Stimulated activated CD8-positive, alpha-beta memory T cell treated with anti-CD3 and anti-CD28 coated beads, Interleukin-2, amount 100 ng/mL, for 48 hours (primary cell): Measurements from ENCODE around the gene PTCD1.

Experiments
- DNase-seq, 2 donors: peaks; one replicate each; pipeline ENCODE4 v3.0.0-alpha.2; 2020; ENCODE audit warnings: low read depth in 2 of 2

PTCD1 gene

GRCh38 chr7:99408379-99409191 is 30.0 kb downstream of the PTCD1 start, which contains the start of the genes BUD31 and PDAP1:
BUD31 (plus strand) TSS chr7:99408969; CDS start chr7:99411093, 2,124 bp downstream.
PDAP1 (minus strand) TSS chr7:99408597; CDS start chr7:99408548, 49 bp downstream.
- DNase-seq, result peak; percentile 78 to 83

- DNase-seq, result no peak
Measured at GRCh38 chr7:99407872-99408378, 30.7 kb downstream of the PTCD1 start.

DNA sequence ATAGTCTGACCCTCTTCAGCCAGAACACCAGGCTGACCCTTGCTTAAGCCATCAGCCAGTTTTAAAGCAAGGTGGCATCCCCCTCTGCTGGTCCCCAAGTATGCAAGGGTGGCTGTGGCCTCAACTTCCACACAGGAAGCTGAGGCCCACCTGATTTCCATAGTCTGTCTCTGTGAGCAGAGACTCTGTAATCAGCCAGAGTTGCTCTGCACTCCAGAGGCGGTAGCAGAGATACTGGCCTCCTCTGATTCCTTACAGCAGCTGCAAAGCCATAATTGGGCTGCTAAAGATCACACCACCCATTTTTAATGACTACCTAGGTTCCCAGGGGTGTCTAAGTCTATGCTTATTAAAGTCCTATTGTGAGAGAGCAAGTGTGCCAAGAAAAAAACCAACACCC is 32.0 kb downstream of the PTCD1 start:
- DNase-seq, result no peak

- no peak for DNase-seq
Measured at GRCh38 chr7:99404977-99405320, 33.6 kb downstream of the PTCD1 start.

DNA sequence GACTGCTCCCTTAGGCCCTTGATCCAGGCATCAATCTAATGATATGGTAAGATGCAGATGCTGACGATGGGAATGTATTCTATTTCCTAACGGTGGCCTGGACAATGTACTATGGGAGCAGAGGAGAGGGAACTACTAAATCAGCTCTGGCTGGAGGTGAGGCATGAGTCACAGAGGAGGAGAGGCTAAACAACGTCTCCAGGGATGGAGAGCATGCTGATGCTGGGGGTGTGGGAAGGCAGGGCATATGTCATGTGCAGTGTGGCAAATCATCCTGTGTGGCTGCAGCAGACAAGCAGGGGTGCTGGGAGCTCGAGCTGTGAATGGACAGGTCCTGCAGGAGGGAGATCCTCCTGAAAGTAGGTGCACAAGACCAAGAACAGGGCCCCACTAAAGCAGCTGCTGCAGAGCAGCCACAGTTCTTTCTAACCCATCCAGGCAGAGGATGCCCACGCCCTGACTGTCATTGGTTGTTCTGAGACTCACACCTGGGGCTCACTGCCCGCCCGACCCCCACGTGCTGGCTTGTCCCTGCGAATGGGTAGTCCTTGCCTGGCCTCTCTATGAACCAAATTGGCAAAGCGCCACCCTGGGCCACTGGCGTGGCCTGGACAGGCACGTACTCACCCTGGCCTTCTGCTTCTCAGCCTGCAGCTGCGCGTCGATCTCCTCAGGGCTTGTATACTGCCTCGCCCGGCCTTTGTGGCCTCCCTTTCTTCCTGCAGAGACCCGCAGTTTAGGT is 34.2 kb downstream of the PTCD1 start:
- DNase-seq, result no peak

GRCh38 chr7:99403764-99404163 is 34.8 kb downstream of the PTCD1 start:
- DNase-seq, result no peak

- no peak for DNase-seq
Measured at GRCh38 chr7:99402854-99403253, 35.7 kb downstream of the PTCD1 start.

- no peak for DNase-seq
Measured at GRCh38 chr7:99399597-99399996, 39.0 kb downstream of the PTCD1 start.

GRCh38 chr7:99398891-99399445 is 39.6 kb downstream of the PTCD1 start:
- no peak for DNase-seq

- no peak for DNase-seq
Measured at GRCh38 chr7:99397297-99397983, 41.2 kb downstream of the PTCD1 start.

- no peak for DNase-seq
Measured at GRCh38 chr7:99396418-99397296, 41.9 kb downstream of the PTCD1 start.

GRCh38 chr7:99395616-99396327 is 42.8 kb downstream of the PTCD1 start:
- DNase-seq, result no peak

DNA sequence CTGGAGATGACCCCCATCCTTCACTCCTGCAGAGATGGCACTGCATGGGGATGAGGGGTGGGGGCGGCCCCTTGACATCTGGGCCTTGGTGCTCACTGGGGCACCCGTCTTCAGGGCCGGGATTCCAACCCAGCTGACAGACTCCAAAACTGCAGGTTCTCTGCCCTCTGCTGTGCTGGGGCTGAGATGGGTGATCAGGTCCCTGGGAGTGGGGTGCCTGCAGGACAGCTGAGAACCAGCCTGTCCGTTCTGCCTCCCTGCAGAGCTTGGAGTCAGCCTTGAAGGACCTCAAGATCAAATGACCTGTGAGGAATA is 44.5 kb downstream of the PTCD1 start:
- no peak for DNase-seq

DNA sequence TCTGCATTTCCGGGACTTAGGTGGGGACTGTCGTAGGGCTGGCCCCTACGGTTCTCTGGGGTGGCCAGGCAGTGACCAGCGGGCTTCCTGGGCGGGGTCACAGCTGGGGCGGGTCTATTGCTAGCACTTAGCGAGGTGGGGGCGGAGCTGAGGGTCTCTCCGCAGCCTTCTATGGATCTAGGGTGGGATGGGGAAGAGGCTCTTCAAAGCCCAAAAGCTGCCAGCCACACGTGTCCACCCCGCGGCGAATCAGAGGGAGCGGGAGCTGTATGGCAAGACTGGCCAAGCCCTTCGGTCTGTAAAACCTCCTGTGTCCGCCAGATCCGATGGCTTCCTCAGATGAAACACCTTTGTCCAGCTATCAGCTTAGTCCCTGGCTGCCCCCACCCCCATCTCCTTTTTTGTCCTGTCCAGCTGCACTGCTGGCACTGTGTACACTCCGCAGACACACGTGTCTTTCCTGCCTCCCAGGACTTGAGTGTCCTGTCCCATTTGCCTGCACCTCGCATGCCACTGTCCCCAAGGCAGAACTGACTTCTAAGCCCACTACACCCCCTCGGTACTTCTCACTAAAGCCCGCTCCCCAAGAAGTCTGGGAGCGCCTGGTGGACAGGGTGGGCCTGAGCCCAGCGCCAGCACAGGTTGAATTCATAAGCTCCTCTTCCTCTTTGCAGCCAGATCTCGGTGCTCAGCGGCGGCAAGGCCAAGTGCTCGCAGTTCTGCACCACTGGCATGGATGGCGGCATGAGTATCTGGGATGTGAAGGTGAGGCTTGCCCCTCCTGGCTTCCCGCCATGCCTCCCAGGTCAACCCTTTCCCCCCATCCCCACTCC is 45.0 kb downstream of the PTCD1 start:
- DNase-seq, result no peak

- peak; percentile 64 for DNase-seq
Measured at GRCh38 chr7:99392659-99393354, 45.8 kb downstream of the PTCD1 start.

GRCh38 chr7:99392046-99392445 is 46.6 kb downstream of the PTCD1 start:
- no peak for DNase-seq

- no peak for DNase-seq
Measured at GRCh38 chr7:99390941-99391602, 47.5 kb downstream of the PTCD1 start.

DNA sequence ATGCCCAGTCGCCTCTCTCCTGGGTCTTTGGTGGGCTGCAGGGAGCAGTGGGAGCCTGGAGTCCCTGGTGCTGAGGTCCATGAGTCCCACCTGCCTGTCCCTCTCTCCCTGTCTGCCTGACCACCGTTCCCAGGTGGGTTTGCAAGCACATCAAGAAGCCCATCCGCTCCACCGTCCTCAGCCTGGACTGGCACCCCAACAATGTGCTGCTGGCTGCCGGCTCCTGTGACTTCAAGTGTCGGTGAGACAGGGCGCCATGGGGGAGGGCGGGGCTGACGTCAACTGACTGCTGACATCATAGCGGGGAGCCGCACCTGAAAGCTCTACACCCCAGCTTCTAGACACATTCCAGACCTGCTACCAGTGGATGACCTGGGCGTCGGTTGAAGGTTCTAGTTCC is 48.8 kb downstream of the PTCD1 start:
- DNase-seq, result no peak
